COLO668 (cell line): ENCODE data around the gene CFAP46.

Experiments used
- DNase-seq: peaks from one replicate; lab custom pipeline; 2025; ENCODE audit not compliant: unreplicated experiment; lab: John Stamatoyannopoulos, UW

Gene CFAP46

GRCh38 chr10:132942101-132943057 lies at the start of gene CFAP46:
TSS of gene CFAP46 (minus strand) at chr10:132942570. CDS start at chr10:132942484, 86 bp downstream.
- no peak for DNase-seq

GRCh38 chr10:132991706-132992432 lies 49.5 kb upstream of the CFAP46 start:
- DNase-seq: no peak

- DNase-seq: no peak
These were observed 48.5 kb upstream of the CFAP46 start for GRCh38 chr10:132990684-132991545.

- DNase-seq: no peak
These were observed 47.4 kb upstream of the CFAP46 start for GRCh38 chr10:132989476-132990415.

GRCh38 chr10:132988988-132989387 lies 46.6 kb upstream of the CFAP46 start:
- DNase-seq: no peak

- no peak for DNase-seq
These were observed 45.6 kb upstream of the CFAP46 start for GRCh38 chr10:132987671-132988571.

GRCh38 chr10:132986978-132987377 lies 44.6 kb upstream of the CFAP46 start:
- DNase-seq: no peak

GRCh38 chr10:132986576-132986975 lies 44.2 kb upstream of the CFAP46 start:
- DNase-seq: no peak

GRCh38 chr10:132986076-132986475 lies 43.7 kb upstream of the CFAP46 start:
- DNase-seq: no peak

- DNase-seq: no peak
These were observed 43.2 kb upstream of the CFAP46 start for GRCh38 chr10:132985546-132985900.

- DNase-seq: no peak
These were observed 42.6 kb upstream of the CFAP46 start for GRCh38 chr10:132984801-132985545.

GRCh38 chr10:132984008-132984295 lies 41.6 kb upstream of the CFAP46 start:
- no peak for DNase-seq

- no peak for DNase-seq
These were observed 41.1 kb upstream of the CFAP46 start for GRCh38 chr10:132983252-132984007.

GRCh38 chr10:132982301-132982989 lies 40.1 kb upstream of the CFAP46 start:
- no peak for DNase-seq

GRCh38 chr10:132981746-132982145 lies 39.4 kb upstream of the CFAP46 start:
- no peak for DNase-seq

- DNase-seq: no peak
These were observed 38.8 kb upstream of the CFAP46 start for GRCh38 chr10:132981173-132981555.

- no peak for DNase-seq
These were observed 38.2 kb upstream of the CFAP46 start for GRCh38 chr10:132980426-132981172.
